Lower lobe of right lung (tissue), 2 donors: ENCODE results near the gene XKR7. TPM values are rescaled to one million over a fixed set of nuclear protein-coding genes. Genes with fewer than 3 reads are reported as not detected.
A peak's percentile ranks its signal among the peaks of the same experiment; 100 is the strongest.

ENCODE experiments used
- ATAC-seq, 2 donors: fragments of 200-7000 bp; cut with Tn5 transposase; one replicate each; pipeline ENCODE4 v1.9.1; 2020 to 2022; ENCODE audit warnings: mild to moderate bottlenecking in 2 of 2, moderate library complexity in 2 of 2
- DNase-seq: peaks from one replicate; pipeline ENCODE4 v3.0.0-alpha.2; 2020
- H3K27ac ChIP-seq: fragments of 200-600 bp; one replicate; pipeline ENCODE4 v1.8.0; 2022
- H3K27me3 ChIP-seq: fragments of 200-600 bp; one replicate; pipeline ENCODE4 v1.8.0; 2022; ENCODE audit warnings: low read depth
- H3K36me3 ChIP-seq: fragments of 200-600 bp; one replicate; pipeline ENCODE4 v1.8.0; 2022; ENCODE audit warnings: mild to moderate bottlenecking
- H3K4me1 ChIP-seq: fragments of 200-600 bp; one replicate; pipeline ENCODE4 v1.8.0; 2022
- H3K4me3 ChIP-seq: fragments of 200-600 bp; one replicate; pipeline ENCODE4 v1.8.0; 2022; ENCODE audit warnings: mild to moderate bottlenecking
- H3K9me3 ChIP-seq: fragments of 200-600 bp; one replicate; pipeline ENCODE4 v1.8.0; 2022
- CTCF ChIP-seq: fragments of 200-600 bp; IDR thresholded peaks from one replicate; pipeline ENCODE4 v1.8.0; 2022; ENCODE audit warnings: antibody characterized with exemption, mild to moderate bottlenecking
- intact Hi-C: fragments of 100-400 bp; cut with DNase I; formaldehyde crosslinking; loops from one replicate; pipeline ENCODE4 v1.11.0; 2022
- total RNA-seq: library from RNA; stranded (reverse); fragmentation: NEBNext Ultra II Directional; extraction: Animal tissue kit (Norgen Biotek cat#: 25700); gene quantifications from one replicate; pipeline ENCODE4 v1.2.1, GENCODE V29; 2021
- donor health status: DM: no; HTN: yes; CAD: no; lungs with severe emphysema.

XKR7 gene
- total RNA-seq, 1 donor from 2014 or later = 0.06 TPM

GRCh38 chr20:32018269-32019155 is 50.6 kb downstream of the XKR7 start:
- Histone ChIP-seq H3K9me3 (no peaks in the 10 kb centered on the region), H3K4me1 (peaks cover 13% of the 10 kb centered on the region), H3K27me3 (peaks cover 34% of the 10 kb centered on the region), H3K27ac (no peak overlapping the region), H3K4me3 (peak overlapping the region; percentile 58), H3K36me3 (peaks cover 5% of the 10 kb centered on the region)
- intact Hi-C loops = no loop called here
- ATAC-seq (peak; percentile 87 to 92), DNase-seq (peak; percentile 74)
- no peak for TF ChIP-seq CTCF

DNA sequence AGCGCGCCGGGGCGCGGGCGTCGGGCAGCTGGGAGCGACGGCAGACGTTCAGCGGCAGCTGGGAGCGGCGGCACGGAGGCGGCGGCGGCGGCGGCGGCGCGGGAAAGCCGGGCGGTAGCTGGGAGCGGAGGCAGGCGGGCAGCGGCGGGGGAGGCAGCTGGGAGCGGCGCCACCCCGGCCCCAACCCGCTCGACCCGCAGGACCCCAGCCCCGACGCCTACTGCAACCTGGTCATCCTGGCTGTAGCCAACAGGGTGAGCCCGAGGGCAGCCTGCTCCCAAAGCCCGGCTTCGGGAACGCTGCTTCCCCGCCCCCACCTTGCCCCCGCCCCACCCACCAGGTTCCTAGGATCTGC is 51.2 kb downstream of the XKR7 start:
- intact Hi-C loops = no loop called here
- Histone ChIP-seq H3K4me3 (peak overlapping the region; percentile 58), H3K9me3 (no peaks in the 10 kb centered on the region), H3K27ac (no peak overlapping the region), H3K27me3 (peaks cover 34% of the 10 kb centered on the region), H3K36me3 (peaks cover 5% of the 10 kb centered on the region), H3K4me1 (peaks cover 13% of the 10 kb centered on the region)
- DNase-seq (peak; percentile 43), ATAC-seq (no peak)
- no peak for TF ChIP-seq CTCF

- intact Hi-C loops = no loop called here
- peak overlapping the region; percentile 58 for H3K4me3 ChIP-seq
These were observed 51.9 kb downstream of the XKR7 start for GRCh38 chr20:32019563-32020463.

DNA sequence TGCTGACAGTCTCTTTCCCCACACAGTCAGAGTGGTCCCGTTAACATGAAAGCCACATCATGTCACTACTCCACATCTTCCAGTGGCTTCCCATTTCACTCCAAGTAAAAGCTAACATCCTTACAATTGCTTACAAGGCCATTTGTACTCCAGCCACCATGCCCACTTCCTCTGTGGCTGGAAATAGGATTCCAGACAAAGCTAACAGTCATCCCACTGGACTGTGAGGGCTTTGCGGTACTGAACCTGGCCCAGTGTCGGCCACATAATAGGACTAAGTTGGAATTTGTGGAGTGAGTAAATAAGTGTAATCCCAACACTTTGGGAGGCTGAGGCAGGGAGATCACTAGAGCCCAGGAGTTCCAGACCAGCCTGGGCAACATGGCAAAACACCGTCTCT is 53.1 kb downstream of the XKR7 start:
- Histone ChIP-seq H3K4me3 (no peak overlapping the region), H3K27ac (no peak overlapping the region), H3K9me3 (no peaks in the 10 kb centered on the region), H3K4me1 (peaks cover 13% of the 10 kb centered on the region), H3K36me3 (peaks cover 8% of the 10 kb centered on the region), H3K27me3 (peaks cover 28% of the 10 kb centered on the region)
- TF ChIP-seq CTCF = no peak
- ATAC-seq (no peak), DNase-seq (no peak)
- intact Hi-C loops = no loop called here

More at GRCh38 chr20:32019563-32020463, 51.9 kb downstream of the XKR7 start:
- Histone ChIP-seq H3K4me1 (peaks cover 13% of the 10 kb centered on the region), H3K36me3 (peaks cover 5% of the 10 kb centered on the region), H3K9me3 (no peaks in the 10 kb centered on the region), H3K27me3 (peaks cover 28% of the 10 kb centered on the region), H3K27ac (no peak overlapping the region)
- no peak for DNase-seq
- no peak for TF ChIP-seq CTCF
- ATAC-seq = no peak

GRCh38 chr20:32024683-32025295 is 56.8 kb downstream of the XKR7 start:
- no peak for TF ChIP-seq CTCF
- Histone ChIP-seq H3K4me1 (peaks cover 2% of the 10 kb centered on the region), H3K36me3 (peaks cover 12% of the 10 kb centered on the region), H3K4me3 (no peak overlapping the region), H3K27ac (no peak overlapping the region), H3K27me3 (peaks cover 24% of the 10 kb centered on the region), H3K9me3 (no peaks in the 10 kb centered on the region)
- intact Hi-C loops = no loop called here
- no peak for ATAC-seq
- DNase-seq = no peak
